ENCODE results near the gene SRRM2.
A peak's percentile ranks its signal among the peaks of the same experiment; 100 is the strongest.

SRRM2 gene

DNA sequence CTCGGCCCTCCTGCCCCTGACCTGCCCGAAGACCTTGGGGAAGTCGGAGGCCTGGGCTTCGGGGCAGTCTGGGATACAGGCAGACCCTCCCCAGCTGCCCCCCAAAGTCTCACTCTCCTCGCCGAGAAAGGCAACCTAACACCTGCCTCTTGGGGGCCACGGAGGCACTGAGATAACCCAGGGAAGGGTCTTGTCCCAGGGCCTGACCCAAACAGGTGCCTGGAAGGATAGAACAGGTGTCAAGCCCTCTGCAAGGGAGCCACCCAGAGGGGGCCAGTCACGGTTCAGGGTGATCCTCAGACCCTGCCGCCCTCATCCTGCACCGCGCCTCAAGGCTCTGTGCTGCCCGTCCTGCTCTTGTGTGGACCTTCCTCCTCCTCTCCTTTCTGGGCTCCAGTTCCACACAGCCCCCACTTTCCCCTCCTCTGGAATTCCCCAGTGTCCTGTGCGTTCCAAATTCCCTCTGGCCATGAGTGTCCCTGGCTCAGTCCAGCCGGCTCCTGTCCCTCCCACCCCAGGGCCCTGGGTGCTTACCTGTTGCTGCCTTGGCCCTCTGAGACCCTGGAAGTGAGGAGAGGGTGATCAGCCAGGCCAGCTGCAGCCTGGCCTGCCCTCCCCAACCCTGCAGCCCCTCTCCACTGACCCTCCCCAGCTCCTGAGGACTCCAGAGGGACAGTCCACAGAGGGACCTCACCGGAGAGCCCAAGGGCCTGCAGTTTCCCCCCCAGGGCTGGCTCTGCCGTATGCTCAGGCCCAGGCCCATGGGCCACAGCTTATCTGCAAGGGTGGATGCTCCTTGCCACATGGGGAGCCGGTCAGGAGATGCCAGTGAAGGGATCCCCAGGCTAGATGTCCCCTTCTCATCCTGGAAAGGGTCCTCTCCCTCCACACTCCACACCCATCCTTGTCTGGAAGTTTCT is 36.2 kb upstream of the SRRM2 start:
- H4K8ac ChIP-seq (ENCODE audit: low read depth, low read length), result no peak overlapping the region
- DNase-seq, result no peak
- no peak overlapping the region for H2BK120ac ChIP-seq (ENCODE audit: low read depth, low read length)
- no peak overlapping the region for H3K4me3 ChIP-seq (ENCODE audit: low read length)
- no peak overlapping the region for H2BK15ac ChIP-seq (replicated peaks; ENCODE audit: low read depth)
- no peaks in the 10 kb centered on the region for H3K79me2 ChIP-seq (ENCODE audit: control insufficient read depth, insufficient read depth, low read length)
- H3K79me1 ChIP-seq (ENCODE audit: low read length), result no peaks in the 10 kb centered on the region
- H2AK5ac ChIP-seq (ENCODE audit: low read length), result no peak overlapping the region
- no peak overlapping the region for H4K5ac ChIP-seq (ENCODE audit: low read length)
- no peak overlapping the region for H2BK5ac ChIP-seq (ENCODE audit: low read length)
- H3K4me1 ChIP-seq (ENCODE audit: control insufficient read depth, low read depth, low read length), result no peaks in the 10 kb centered on the region
- no peaks in the 10 kb centered on the region for H3K27me3 ChIP-seq (ENCODE audit: insufficient read depth, low read length, poor library complexity)
- no peaks in the 10 kb centered on the region for H3K36me3 ChIP-seq (ENCODE audit: control insufficient read depth, insufficient read depth, low read length)
- no peak overlapping the region for H3K56ac ChIP-seq (ENCODE audit: low read length)
- H3K9ac ChIP-seq (ENCODE audit: low read length), result no peak overlapping the region
- H3K27ac ChIP-seq (ENCODE audit: low read depth, low read length), result no peak overlapping the region
- no peak overlapping the region for H3K18ac ChIP-seq (ENCODE audit: low read length)
- H3K4ac ChIP-seq (ENCODE audit: low read depth, low read length), result no peak overlapping the region
- no CpG with 5 or more reads among the region's 17 CpGs for WGBS (ENCODE audit: extremely low coverage, insufficient coverage, low lambda C conversion rate)
- H3K23ac ChIP-seq (ENCODE audit: low read length), result no peak overlapping the region
- H3K4me2 ChIP-seq (ENCODE audit: low read length), result no peak overlapping the region

GRCh38 chr16:2716948-2717347 is 35.5 kb upstream of the SRRM2 start:
- no peaks in the 10 kb centered on the region for H3K79me1 ChIP-seq (ENCODE audit: low read length)
- no peaks in the 10 kb centered on the region for H3K36me3 ChIP-seq (ENCODE audit: control insufficient read depth, insufficient read depth, low read length)
- H3K79me2 ChIP-seq (ENCODE audit: control insufficient read depth, insufficient read depth, low read length), result no peaks in the 10 kb centered on the region
- no peaks in the 10 kb centered on the region for H3K4me1 ChIP-seq (ENCODE audit: control insufficient read depth, low read depth, low read length)
- H3K4ac ChIP-seq (ENCODE audit: low read depth, low read length), result no peak overlapping the region
- H3K56ac ChIP-seq (ENCODE audit: low read length), result no peak overlapping the region
- H2BK15ac ChIP-seq (replicated peaks; ENCODE audit: low read depth), result no peak overlapping the region
- no peak overlapping the region for H4K5ac ChIP-seq (ENCODE audit: low read length)
- no peak overlapping the region for H2BK120ac ChIP-seq (ENCODE audit: low read depth, low read length)
- no peak overlapping the region for H3K27ac ChIP-seq (ENCODE audit: low read depth, low read length)
- no peaks in the 10 kb centered on the region for H3K27me3 ChIP-seq (ENCODE audit: insufficient read depth, low read length, poor library complexity)
- DNase-seq, result peak; percentile 61
- H2BK5ac ChIP-seq (ENCODE audit: low read length), result no peak overlapping the region
- H2AK5ac ChIP-seq (ENCODE audit: low read length), result no peak overlapping the region
- H3K23ac ChIP-seq (ENCODE audit: low read length), result no peak overlapping the region
- H3K4me2 ChIP-seq (ENCODE audit: low read length), result no peak overlapping the region
- WGBS (ENCODE audit: extremely low coverage, insufficient coverage, low lambda C conversion rate), result no CpG with 5 or more reads among the region's 10 CpGs
- no peak overlapping the region for H3K18ac ChIP-seq (ENCODE audit: low read length)
- H3K4me3 ChIP-seq (ENCODE audit: low read length), result no peak overlapping the region
- H4K8ac ChIP-seq (ENCODE audit: low read depth, low read length), result no peak overlapping the region
- H3K9ac ChIP-seq (ENCODE audit: low read length), result no peak overlapping the region

DNA sequence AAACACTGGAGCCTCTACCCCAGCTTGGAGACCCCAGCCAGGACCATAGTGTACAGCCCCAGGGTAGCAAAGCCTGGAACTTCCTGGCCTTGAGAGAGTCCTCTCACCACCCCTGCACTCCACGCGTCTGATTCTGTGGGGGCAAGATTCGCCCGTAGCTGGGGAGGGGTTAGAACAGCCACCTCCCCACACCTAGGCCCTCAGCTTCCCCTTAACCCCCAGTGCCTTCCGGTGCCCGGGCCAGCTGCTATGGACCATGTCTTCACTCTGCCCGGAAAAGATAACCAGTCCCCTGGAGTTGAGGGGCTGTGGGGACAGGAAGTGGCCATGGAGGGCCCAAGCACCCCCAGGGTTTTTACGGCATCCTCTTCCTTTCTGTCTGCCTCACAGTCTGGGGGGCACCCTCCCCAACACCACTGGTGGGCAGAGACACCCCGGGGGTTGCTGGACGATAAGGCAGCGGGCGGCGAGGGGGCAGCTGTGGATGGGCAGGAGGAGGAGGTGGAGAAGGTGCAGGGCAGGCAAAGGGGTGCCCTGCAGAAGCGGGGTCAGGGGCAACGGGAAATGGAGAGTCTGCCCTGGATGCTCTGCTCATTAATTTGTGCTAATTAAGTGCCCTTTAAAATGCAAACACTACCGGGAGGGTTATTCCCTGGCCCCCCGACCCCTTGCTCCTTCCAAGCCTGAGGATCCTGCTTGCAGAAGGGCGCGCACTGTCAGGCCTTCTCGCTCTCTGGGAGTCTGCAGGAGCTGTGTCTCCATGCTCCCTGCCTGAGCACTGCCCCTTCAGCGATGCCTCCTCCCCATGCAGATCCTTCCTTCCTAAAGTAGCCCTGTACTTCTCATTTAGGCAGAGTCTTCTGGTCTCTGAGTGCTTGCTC is 34.8 kb upstream of the SRRM2 start:
- WGBS (ENCODE audit: extremely low coverage, insufficient coverage, low lambda C conversion rate), result no CpG with 5 or more reads among the region's 21 CpGs
- Histone ChIP-seq H3K23ac (ENCODE audit: low read length) (no peak overlapping the region), H3K56ac (ENCODE audit: low read length) (no peak overlapping the region), H3K4me1 (ENCODE audit: control insufficient read depth, low read depth, low read length) (no peaks in the 10 kb centered on the region), H3K9ac (ENCODE audit: low read length) (no peak overlapping the region), H3K4ac (ENCODE audit: low read depth, low read length) (no peak overlapping the region), H3K4me2 (ENCODE audit: low read length) (no peak overlapping the region), H2BK15ac (replicated peaks; ENCODE audit: low read depth) (no peak overlapping the region), H3K36me3 (ENCODE audit: control insufficient read depth, insufficient read depth, low read length) (no peaks in the 10 kb centered on the region), H3K79me1 (ENCODE audit: low read length) (no peaks in the 10 kb centered on the region), H2AK5ac (ENCODE audit: low read length) (no peak overlapping the region), H3K27me3 (ENCODE audit: insufficient read depth, low read length, poor library complexity) (no peaks in the 10 kb centered on the region), H2BK120ac (ENCODE audit: low read depth, low read length) (no peak overlapping the region), H2BK5ac (ENCODE audit: low read length) (no peak overlapping the region), H4K5ac (ENCODE audit: low read length) (no peak overlapping the region), H3K4me3 (ENCODE audit: low read length) (no peak overlapping the region), H4K8ac (ENCODE audit: low read depth, low read length) (no peak overlapping the region), H3K18ac (ENCODE audit: low read length) (no peak overlapping the region), H3K79me2 (ENCODE audit: control insufficient read depth, insufficient read depth, low read length) (no peaks in the 10 kb centered on the region), H3K27ac (ENCODE audit: low read depth, low read length) (no peak overlapping the region)
- no peak for DNase-seq

DNA sequence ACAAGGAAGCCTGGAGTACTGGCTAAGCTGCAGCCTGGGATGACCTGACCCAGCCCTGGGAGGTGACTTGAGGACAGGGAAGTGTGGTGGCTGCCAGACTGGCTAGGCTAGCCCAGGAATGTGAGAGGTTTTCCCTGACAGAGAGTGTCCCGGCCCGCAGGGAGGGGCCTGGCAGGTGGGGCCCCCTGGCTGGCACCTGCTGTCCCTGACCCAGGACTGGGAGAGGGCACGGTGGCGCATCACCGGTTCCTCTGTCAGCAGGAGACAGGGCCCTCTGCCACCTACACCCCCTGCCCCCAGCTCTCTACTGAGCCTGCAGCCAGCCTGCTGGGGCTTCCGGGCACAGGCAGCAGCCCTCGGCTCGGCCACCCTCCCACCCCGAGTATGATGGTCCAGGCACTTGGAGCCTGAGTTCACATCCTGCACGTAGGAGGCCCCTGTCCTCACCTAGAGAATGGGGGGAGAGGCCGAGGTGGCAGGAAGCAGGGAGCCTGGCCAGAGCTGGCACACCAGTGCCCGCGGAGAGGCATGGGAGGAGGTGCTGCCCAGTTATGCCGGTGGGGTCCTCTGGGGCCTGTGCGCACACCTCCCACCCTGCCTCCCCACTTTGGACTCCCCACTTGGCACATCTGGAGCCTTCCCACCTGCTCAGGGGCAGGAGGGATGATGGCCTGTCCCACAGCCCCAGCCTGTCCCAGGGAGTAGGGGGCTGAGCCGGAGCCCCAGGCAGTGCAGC is 32.9 kb upstream of the SRRM2 start:
- no peak for DNase-seq
- no peak overlapping the region for H2BK120ac ChIP-seq (ENCODE audit: low read depth, low read length)

DNA sequence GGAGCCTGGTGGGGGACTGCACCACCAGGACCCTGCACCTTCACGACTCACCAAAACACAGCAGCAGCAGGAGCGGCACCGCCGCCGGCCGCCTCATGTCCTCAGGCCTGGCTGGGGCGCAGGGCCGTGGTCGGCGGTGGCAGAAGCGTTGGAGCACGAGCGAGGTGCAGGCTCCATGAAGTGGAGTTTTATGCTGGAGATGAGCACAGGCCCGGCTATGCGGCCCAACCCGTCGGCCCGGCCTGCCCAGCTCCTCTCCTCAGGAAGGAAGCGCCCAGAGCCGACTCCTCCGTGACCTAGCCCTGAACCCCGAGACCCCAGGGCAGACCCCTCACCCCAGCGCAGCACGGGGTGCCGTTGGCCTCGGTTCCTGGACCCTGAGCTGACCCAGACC is 32.4 kb upstream of the SRRM2 start, which contains the start of gene PRSS27:
Gene PRSS27, minus strand, starts transcription at position 161 of the 394 bp plus-strand sequence. Its CDS starts 64 bp downstream, at position 97.
- no peak within 1 kb of the TSS for H2BK15ac ChIP-seq (replicated peaks; ENCODE audit: low read depth)
- H3K79me2 ChIP-seq (ENCODE audit: control insufficient read depth, insufficient read depth, low read length), result no peaks in the 10 kb centered on the region
- H3K18ac ChIP-seq (ENCODE audit: low read length), result peak within 1 kb of the TSS; percentile 43
- H3K4me2 ChIP-seq (ENCODE audit: low read length), result peak within 1 kb of the TSS; percentile 38
- peak within 1 kb of the TSS; percentile 66 for H4K8ac ChIP-seq (ENCODE audit: low read depth, low read length)
- H3K23ac ChIP-seq (ENCODE audit: low read length), result no peak within 1 kb of the TSS
- H4K5ac ChIP-seq (ENCODE audit: low read length), result peak within 1 kb of the TSS; percentile 71
- no peaks in the 10 kb centered on the region for H3K27me3 ChIP-seq (ENCODE audit: insufficient read depth, low read length, poor library complexity)
- H2BK5ac ChIP-seq (ENCODE audit: low read length), result no peak within 1 kb of the TSS
- no peak within 1 kb of the TSS for H3K4ac ChIP-seq (ENCODE audit: low read depth, low read length)
- H3K56ac ChIP-seq (ENCODE audit: low read length), result peak within 1 kb of the TSS; percentile 90
- WGBS (ENCODE audit: extremely low coverage, insufficient coverage, low lambda C conversion rate), result no CpG with 5 or more reads among the region's 26 CpGs
- no peaks in the 10 kb centered on the region for H3K79me1 ChIP-seq (ENCODE audit: low read length)
- H2AK5ac ChIP-seq (ENCODE audit: low read length), result no peak within 1 kb of the TSS
- H3K36me3 ChIP-seq (ENCODE audit: control insufficient read depth, insufficient read depth, low read length), result no peaks in the 10 kb centered on the region
- no peak for DNase-seq
- H3K4me1 ChIP-seq (ENCODE audit: control insufficient read depth, low read depth, low read length), result no peaks in the 10 kb centered on the region
- H2BK120ac ChIP-seq (ENCODE audit: low read depth, low read length), result no peak within 1 kb of the TSS
- peak within 1 kb of the TSS; percentile 78 for H3K9ac ChIP-seq (ENCODE audit: low read length)
- H3K27ac ChIP-seq (ENCODE audit: low read depth, low read length), result peak within 1 kb of the TSS; percentile 66
- H3K4me3 ChIP-seq (ENCODE audit: low read length), result peak within 1 kb of the TSS; percentile 40

More for the DNA sequence above, 32.9 kb upstream of the SRRM2 start:
- H2BK5ac ChIP-seq (ENCODE audit: low read length), result no peak overlapping the region
- H3K4me3 ChIP-seq (ENCODE audit: low read length), result no peak overlapping the region
- H3K27me3 ChIP-seq (ENCODE audit: insufficient read depth, low read length, poor library complexity), result no peaks in the 10 kb centered on the region
- H2BK15ac ChIP-seq (replicated peaks; ENCODE audit: low read depth), result no peak overlapping the region
- no peaks in the 10 kb centered on the region for H3K36me3 ChIP-seq (ENCODE audit: control insufficient read depth, insufficient read depth, low read length)
- H3K9ac ChIP-seq (ENCODE audit: low read length), result no peak overlapping the region
- no peaks in the 10 kb centered on the region for H3K79me2 ChIP-seq (ENCODE audit: control insufficient read depth, insufficient read depth, low read length)
- H3K4me2 ChIP-seq (ENCODE audit: low read length), result no peak overlapping the region
- H4K8ac ChIP-seq (ENCODE audit: low read depth, low read length), result no peak overlapping the region
- H3K4me1 ChIP-seq (ENCODE audit: control insufficient read depth, low read depth, low read length), result no peaks in the 10 kb centered on the region
- no peaks in the 10 kb centered on the region for H3K79me1 ChIP-seq (ENCODE audit: low read length)
- no peak overlapping the region for H3K56ac ChIP-seq (ENCODE audit: low read length)
- no CpG with 5 or more reads among the region's 16 CpGs for WGBS (ENCODE audit: extremely low coverage, insufficient coverage, low lambda C conversion rate)
- H3K23ac ChIP-seq (ENCODE audit: low read length), result no peak overlapping the region
- no peak overlapping the region for H3K4ac ChIP-seq (ENCODE audit: low read depth, low read length)
- H2AK5ac ChIP-seq (ENCODE audit: low read length), result no peak overlapping the region
- H3K27ac ChIP-seq (ENCODE audit: low read depth, low read length), result no peak overlapping the region
- no peak overlapping the region for H3K18ac ChIP-seq (ENCODE audit: low read length)
- no peak overlapping the region for H4K5ac ChIP-seq (ENCODE audit: low read length)
